IMR-90 (cell line): Measurements from ENCODE around the gene VIPR2.

Experiments used
- BHLHE40 ChIP-seq: fragments of 150-350 bp; IDR thresholded peaks from 2 replicates; pipeline ENCODE4 v1.6.1; 2016; ENCODE audit warnings: mild to moderate bottlenecking, low read depth, low read length
- CEBPB ChIP-seq: IDR thresholded peaks from 2 replicates; pipeline ENCODE4 v1.6.1; 2012; ENCODE audit warnings: low read depth, low read length, improper control_type of control experiment
- ELK1 ChIP-seq: fragments of 150-350 bp; IDR thresholded peaks from 2 replicates; pipeline ENCODE4 v1.6.1; 2016; ENCODE audit warnings: low read depth, mild to moderate bottlenecking, low read length, moderate library complexity, borderline replicate concordance
- FOS ChIP-seq: fragments of 150-350 bp; IDR thresholded peaks from 2 replicates; pipeline ENCODE4 v1.6.1; 2016; ENCODE audit warnings: low read depth, low read length
- MAFK ChIP-seq: IDR thresholded peaks from 2 replicates; pipeline ENCODE4 v1.6.1; 2012; ENCODE audit warnings: low read depth, low read length, improper control_type of control experiment
- POLR2A ChIP-seq: IDR thresholded peaks from 2 replicates; pipeline ENCODE4 v1.6.1; 2012; ENCODE audit warnings: mild to moderate bottlenecking, low read depth, low read length
- RAD21 ChIP-seq: IDR thresholded peaks from 2 replicates; pipeline ENCODE4 v1.6.1; 2012; ENCODE audit warnings: low read length, improper control_type of control experiment
- RCOR1 ChIP-seq: IDR thresholded peaks from 2 replicates; pipeline ENCODE4 v1.6.1; 2012; ENCODE audit warnings: mild to moderate bottlenecking, low read length, improper control_type of control experiment; ENCODE audit not compliant: insufficient replicate concordance
- RFX5 ChIP-seq: IDR thresholded peaks from 2 replicates; pipeline ENCODE4 v1.8.0; 2012; ENCODE audit warnings: low read depth, mild to moderate bottlenecking, low read length, moderate library complexity
- SMC3 ChIP-seq: fragments of 150-350 bp; IDR thresholded peaks from 2 replicates; pipeline ENCODE4 v1.6.1; 2016; ENCODE audit warnings: low read depth, mild to moderate bottlenecking, antibody characterized with exemption, low read length, moderate library complexity
- TF ChIP-seq, protein P1 (sequence below): conservative IDR thresholded peaks from 2 replicates; pipeline ENCODE4 v1.5.1; 2012; ENCODE audit warnings: mild to moderate bottlenecking, low read depth, low read length, improper control_type of control experiment
- TF ChIP-seq, protein P2 (sequence below): fragments of 150-350 bp; IDR thresholded peaks from 2 replicates; pipeline ENCODE4 v1.6.1; 2017; ENCODE audit warnings: mild to moderate bottlenecking, antibody characterized with exemption, low read length, low read depth

GRCh38 chr7:159097661-159098423 is 46.8 kb downstream of the VIPR2 start:
- TF ChIP-seq, protein P1, sequence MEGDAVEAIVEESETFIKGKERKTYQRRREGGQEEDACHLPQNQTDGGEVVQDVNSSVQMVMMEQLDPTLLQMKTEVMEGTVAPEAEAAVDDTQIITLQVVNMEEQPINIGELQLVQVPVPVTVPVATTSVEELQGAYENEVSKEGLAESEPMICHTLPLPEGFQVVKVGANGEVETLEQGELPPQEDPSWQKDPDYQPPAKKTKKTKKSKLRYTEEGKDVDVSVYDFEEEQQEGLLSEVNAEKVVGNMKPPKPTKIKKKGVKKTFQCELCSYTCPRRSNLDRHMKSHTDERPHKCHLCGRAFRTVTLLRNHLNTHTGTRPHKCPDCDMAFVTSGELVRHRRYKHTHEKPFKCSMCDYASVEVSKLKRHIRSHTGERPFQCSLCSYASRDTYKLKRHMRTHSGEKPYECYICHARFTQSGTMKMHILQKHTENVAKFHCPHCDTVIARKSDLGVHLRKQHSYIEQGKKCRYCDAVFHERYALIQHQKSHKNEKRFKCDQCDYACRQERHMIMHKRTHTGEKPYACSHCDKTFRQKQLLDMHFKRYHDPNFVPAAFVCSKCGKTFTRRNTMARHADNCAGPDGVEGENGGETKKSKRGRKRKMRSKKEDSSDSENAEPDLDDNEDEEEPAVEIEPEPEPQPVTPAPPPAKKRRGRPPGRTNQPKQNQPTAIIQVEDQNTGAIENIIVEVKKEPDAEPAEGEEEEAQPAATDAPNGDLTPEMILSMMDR = no peak
- TF ChIP-seq MAFK (no peak), FOS (no peak), SMC3 (no peak), POLR2A (no peak), BHLHE40 (no peak), RAD21 (no peak), RCOR1 (no peak), RFX5 (no peak), ELK1 (no peak), CEBPB (no peak)
- TF ChIP-seq, protein P2, sequence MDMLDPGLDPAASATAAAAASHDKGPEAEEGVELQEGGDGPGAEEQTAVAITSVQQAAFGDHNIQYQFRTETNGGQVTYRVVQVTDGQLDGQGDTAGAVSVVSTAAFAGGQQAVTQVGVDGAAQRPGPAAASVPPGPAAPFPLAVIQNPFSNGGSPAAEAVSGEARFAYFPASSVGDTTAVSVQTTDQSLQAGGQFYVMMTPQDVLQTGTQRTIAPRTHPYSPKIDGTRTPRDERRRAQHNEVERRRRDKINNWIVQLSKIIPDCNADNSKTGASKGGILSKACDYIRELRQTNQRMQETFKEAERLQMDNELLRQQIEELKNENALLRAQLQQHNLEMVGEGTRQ = no peak
